ENCODE data around the gene NOVA1. TPM values are rescaled to one million over a fixed set of nuclear protein-coding genes. Genes with fewer than 3 reads are reported as not detected.

The NOVA1 gene
- total and polyA plus RNA-seq, 2 donors (not counting 3 experiments of a cell fraction or from before 2014, with no cell fraction given) = 2.7 to 3.3 TPM

GRCh38 chr14:26424537-26424936 is 173.3 kb downstream of the NOVA1 start:
- H3K27ac ChIP-seq (ENCODE audit: insufficient read depth, low read depth, low read length) = no peak overlapping the region
- no peaks in the 10 kb centered on the region for H3K36me3 ChIP-seq (ENCODE audit: control insufficient read depth in 2 of 2, extremely low read depth in 1 of 2, insufficient read depth in 2 of 2, low read length in 2 of 2)
- no peaks in the 10 kb centered on the region for H3K9me1 ChIP-seq (replicated peaks; ENCODE audit: control insufficient read depth, extremely low read depth, insufficient read depth, low read length)
- H3K9me3 ChIP-seq (replicated peaks; ENCODE audit: control insufficient read depth, insufficient read depth, low read length) = no peaks in the 10 kb centered on the region
- no peak overlapping the region for H3K4me2 ChIP-seq (ENCODE audit: insufficient read depth, low read length)
- DNase-seq (ENCODE audit: low read depth, low spot score) = no peak
- POLR2A ChIA-PET = no interaction called here
- H3K4me1 ChIP-seq (ENCODE audit: control insufficient read depth, extremely low read depth, insufficient read depth, low read length) = no peaks in the 10 kb centered on the region
- H3K79me2 ChIP-seq (ENCODE audit: control insufficient read depth, insufficient read depth, low read length) = no peaks in the 10 kb centered on the region
- TF ChIP-seq GATA2 (IDR thresholded peaks at IDR 0.05; ENCODE audit: insufficient read depth, insufficient read length, low read depth, low read length) (no peak), EZH2 (IDR thresholded peaks at IDR 0.05; ENCODE audit: borderline replicate concordance, low read depth, low read length, severe bottlenecking) (no peak), POLR2AphosphoS5 (IDR thresholded peaks at IDR 0.05; ENCODE audit: insufficient read depth, low read depth, low read length) (no peak), MAX (IDR thresholded peaks at IDR 0.05; ENCODE audit: insufficient read depth, insufficient read length) (no peak), MYC (IDR thresholded peaks at IDR 0.05; ENCODE audit: low read depth, low read length) (no peak), JUN (IDR thresholded peaks at IDR 0.05; ENCODE audit: borderline replicate concordance, insufficient read depth, insufficient read length, low read depth) (no peak)
- BruUV-seq (replicated peaks) = no TSS peak
- intact Hi-C loops (cut with micrococcal nuclease) (no loop called here), dilution Hi-C loops (cut with MboI; ENCODE audit: extremely low pct_ligation_motif_present, low sequenced_read_pairs) (no loop called here)
- no peak overlapping the region for H2AFZ ChIP-seq (ENCODE audit: low read depth, low read length)
- no peaks in the 10 kb centered on the region for H3K27me3 ChIP-seq (ENCODE audit: control insufficient read depth in 2 of 2, insufficient read depth in 2 of 2, low read length in 2 of 2)
- CTCF ChIA-PET = no interaction called here
- no peak overlapping the region for H3K4me3 ChIP-seq (replicated peaks in 1 of 3; ENCODE audit: insufficient read depth in 1 of 3, low read depth in 1 of 3, low read length in 3 of 3)
- H4K20me1 ChIP-seq (replicated peaks; ENCODE audit: control insufficient read depth, extremely low read depth, insufficient read depth, low read length) = no peaks in the 10 kb centered on the region
- FAIRE-seq = no peak
- H3K9ac ChIP-seq (replicated peaks; ENCODE audit: extremely low read depth, insufficient read depth, low read length) = no peak overlapping the region

- Histone ChIP-seq H3K9ac (replicated peaks; ENCODE audit: extremely low read depth, insufficient read depth, low read length) (no peak overlapping the region), H4K20me1 (replicated peaks; ENCODE audit: control insufficient read depth, extremely low read depth, insufficient read depth, low read length) (no peaks in the 10 kb centered on the region), H3K4me3 (replicated peaks in 1 of 3; ENCODE audit: insufficient read depth in 1 of 3, low read depth in 1 of 3, low read length in 3 of 3) (no peak overlapping the region), H3K27me3 (ENCODE audit: control insufficient read depth in 2 of 2, insufficient read depth in 2 of 2, low read length in 2 of 2) (no peaks in the 10 kb centered on the region), H3K4me1 (ENCODE audit: control insufficient read depth, extremely low read depth, insufficient read depth, low read length) (no peaks in the 10 kb centered on the region), H3K9me3 (replicated peaks; ENCODE audit: control insufficient read depth, insufficient read depth, low read length) (no peaks in the 10 kb centered on the region), H3K9me1 (replicated peaks; ENCODE audit: control insufficient read depth, extremely low read depth, insufficient read depth, low read length) (no peaks in the 10 kb centered on the region), H3K27ac (ENCODE audit: insufficient read depth, low read depth, low read length) (no peak overlapping the region), H2AFZ (ENCODE audit: low read depth, low read length) (no peak overlapping the region), H3K36me3 (ENCODE audit: control insufficient read depth in 2 of 2, extremely low read depth in 1 of 2, insufficient read depth in 2 of 2, low read length in 2 of 2) (no peaks in the 10 kb centered on the region), H3K79me2 (ENCODE audit: control insufficient read depth, insufficient read depth, low read length) (no peaks in the 10 kb centered on the region), H3K4me2 (ENCODE audit: insufficient read depth, low read length) (no peak overlapping the region)
- BruUV-seq (replicated peaks) = no TSS peak
- dilution Hi-C loops (cut with MboI; ENCODE audit: extremely low pct_ligation_motif_present, low sequenced_read_pairs) (no loop called here), intact Hi-C loops (cut with micrococcal nuclease) (no loop called here)
- DNase-seq (ENCODE audit: low read depth, low spot score) (no peak), FAIRE-seq (no peak)
- TF ChIP-seq CTCF (IDR thresholded peaks at IDR 0.05; ENCODE audit: extremely low read depth in 1 of 2, insufficient read depth in 1 of 2, low read depth in 1 of 2, low read length in 2 of 2) = no peak
- no peak for TF ChIP-seq POLR2AphosphoS5 (IDR thresholded peaks at IDR 0.05; ENCODE audit: insufficient read depth, low read depth, low read length)
- no peak for TF ChIP-seq POLR2A (IDR thresholded peaks at IDR 0.05; ENCODE audit: low read depth, low read length)
- TF ChIP-seq FOS (IDR thresholded peaks at IDR 0.05; ENCODE audit: borderline replicate concordance, insufficient read depth, low read length) = no peak
- no peak for TF ChIP-seq JUN (IDR thresholded peaks at IDR 0.05; ENCODE audit: borderline replicate concordance, insufficient read depth, insufficient read length, low read depth)
- TF ChIP-seq MAX (IDR thresholded peaks at IDR 0.05; ENCODE audit: insufficient read depth, insufficient read length) = no peak
- no peak for TF ChIP-seq MYC (IDR thresholded peaks at IDR 0.05; ENCODE audit: low read depth, low read length)
- no peak for TF ChIP-seq GATA2 (IDR thresholded peaks at IDR 0.05; ENCODE audit: insufficient read depth, insufficient read length, low read depth, low read length)
- TF ChIP-seq EZH2 (IDR thresholded peaks at IDR 0.05; ENCODE audit: borderline replicate concordance, low read depth, low read length, severe bottlenecking) = no peak
- CTCF ChIA-PET = no interaction called here
- POLR2A ChIA-PET = no interaction called here
Measured at GRCh38 chr14:26415618-26416123, 182.2 kb downstream of the NOVA1 start.

All from endothelial cell of umbilical vein (primary cell).